Endothelial cell of umbilical vein (primary cell): ENCODE measurements around the gene GSTM4. TPM values are rescaled to one million over a fixed set of nuclear protein-coding genes. Genes with fewer than 3 reads are reported as not detected.

Experiments used
- BruUV-seq: library from RNA; stranded (reverse); fragments of 400-500 nt; replicated peaks from 2 replicates; lab custom pipeline; 2021; lab: Mats Ljungman, UMichigan
- CTCF ChIA-PET: fragments of 300-600, 350-600 bp; sonication (Branson Sonifier 250); formaldehyde crosslinking; loops from one replicate; lab custom pipeline; 2021; ENCODE audit warnings: antibody characterized with exemption, inconsistent platforms; lab: Charles Lee
- POLR2A ChIA-PET: fragments of 300-600, 350-600 bp; sonication (Branson Sonifier 250); formaldehyde crosslinking; loops from one replicate; lab custom pipeline; 2021; ENCODE audit warnings: antibody characterized with exemption, inconsistent platforms; lab: Charles Lee
- DNase-seq: peaks from one replicate; pipeline ENCODE4 v3.0.0-alpha.2; 2011; ENCODE audit warnings: low read depth, low spot score
- FAIRE-seq: peaks from 2 replicates; lab custom pipeline; 2011; peaks lifted over from hg19 to GRCh38; lab: Jason Lieb, UNC
- H2AFZ ChIP-seq: 2 replicates; pipeline ENCODE4 v1.6.0; 2012; ENCODE audit warnings: low read depth, low read length, control low read depth, inconsistent platforms
- H3K27ac ChIP-seq: 2 replicates; pipeline ENCODE4 v1.5.1; 2011; ENCODE audit warnings: low read depth, mild to moderate bottlenecking, control low read depth, low read length, moderate library complexity; ENCODE audit not compliant: insufficient read depth
- H3K27me3 ChIP-seq, 2 experiments: 2 replicates each; pipeline versions ENCODE4 v1.6.0 to v1.6.1; 2011; ENCODE audit warnings: low read length in 2 of 2, mixed read lengths in 1 of 2; ENCODE audit not compliant: control insufficient read depth in 2 of 2, insufficient read depth in 2 of 2
- H3K36me3 ChIP-seq, 2 experiments: 2 replicates in 1 of 2; 3 replicates in 1 of 2; pipeline ENCODE4 v1.5.1; 2011; ENCODE audit warnings: low read length in 2 of 2, mild to moderate bottlenecking in 1 of 2, moderate library complexity in 1 of 2; ENCODE audit not compliant: control insufficient read depth in 2 of 2, insufficient read depth in 2 of 2; ENCODE audit errors: extremely low read depth in 1 of 2
- H3K4me1 ChIP-seq: 3 replicates; pipeline ENCODE4 v1.5.1; 2011; ENCODE audit warnings: mild to moderate bottlenecking, low read length; ENCODE audit not compliant: control insufficient read depth, insufficient read depth; ENCODE audit errors: extremely low read depth
- H3K4me2 ChIP-seq: 2 replicates; pipeline ENCODE4 v1.6.1; 2011; ENCODE audit warnings: low read length, control low read depth, mixed read lengths; ENCODE audit not compliant: insufficient read depth
- H3K4me3 ChIP-seq, 3 experiments: fragments of 200-600 bp in 1 of 3; sonication (generic), shearing (Covaris generic) in 1 of 3; replicated peaks in 1 of 3; 2 replicates each; pipeline ENCODE4 v1.5.1; 2011 to 2016; ENCODE audit warnings: control low read depth in 3 of 3, low read length in 3 of 3, mild to moderate bottlenecking in 2 of 3, inconsistent platforms in 1 of 3, low read depth in 1 of 3, moderate library complexity in 1 of 3; ENCODE audit not compliant: insufficient read depth in 1 of 3
- H3K79me2 ChIP-seq: 2 replicates; pipeline ENCODE4 v1.6.0; 2012; ENCODE audit warnings: low read length, inconsistent platforms; ENCODE audit not compliant: control insufficient read depth, insufficient read depth
- H3K9ac ChIP-seq: replicated peaks from 2 replicates; pipeline ENCODE3; 2011; ENCODE audit warnings: low read length, control low read depth; ENCODE audit not compliant: insufficient read depth; ENCODE audit errors: extremely low read depth
- H3K9me1 ChIP-seq: replicated peaks from 3 replicates; pipeline ENCODE4 v1.6.0; 2011; ENCODE audit warnings: mild to moderate bottlenecking, low read length; ENCODE audit not compliant: control insufficient read depth, insufficient read depth; ENCODE audit errors: extremely low read depth
- H3K9me3 ChIP-seq: replicated peaks from 2 replicates; pipeline ENCODE4 v1.5.1; 2012; ENCODE audit warnings: low read length, inconsistent platforms; ENCODE audit not compliant: control insufficient read depth, insufficient read depth
- H4K20me1 ChIP-seq: replicated peaks from 2 replicates; pipeline ENCODE3; 2011; ENCODE audit warnings: mild to moderate bottlenecking, low read length; ENCODE audit not compliant: control insufficient read depth, insufficient read depth; ENCODE audit errors: extremely low read depth
- EZH2 ChIP-seq: IDR thresholded peaks from 2 replicates; pipeline ENCODE4 v1.6.1; 2012; ENCODE audit warnings: borderline replicate concordance, low read depth, mild to moderate bottlenecking, moderate library complexity, low read length, inconsistent platforms; ENCODE audit not compliant: severe bottlenecking
- FOS ChIP-seq: IDR thresholded peaks from 2 replicates; pipeline ENCODE4 v1.6.1; 2011; ENCODE audit warnings: mild to moderate bottlenecking, low read length, moderate library complexity, borderline replicate concordance; ENCODE audit not compliant: insufficient read depth
- GATA2 ChIP-seq: IDR thresholded peaks from 2 replicates; pipeline ENCODE4 v1.7.0; 2011; ENCODE audit warnings: low read depth, mild to moderate bottlenecking, moderate library complexity, mixed read lengths, low read length; ENCODE audit not compliant: insufficient read length, insufficient read depth
- JUN ChIP-seq: IDR thresholded peaks from 2 replicates; pipeline ENCODE4 v1.6.1; 2011; ENCODE audit warnings: borderline replicate concordance, low read depth; ENCODE audit not compliant: insufficient read length, insufficient read depth
- MAX ChIP-seq: IDR thresholded peaks from 2 replicates; pipeline ENCODE4 v1.6.1; 2011; ENCODE audit not compliant: insufficient read depth, insufficient read length
- MYC ChIP-seq: IDR thresholded peaks from one replicate; pipeline ENCODE4 v1.6.1; 2011; ENCODE audit warnings: mild to moderate bottlenecking, low read depth, low read length
- POLR2A ChIP-seq: IDR thresholded peaks from 2 replicates; pipeline ENCODE4 v1.6.1; 2012; ENCODE audit warnings: low read depth, mild to moderate bottlenecking, control low read depth, low read length
- POLR2AphosphoS5 ChIP-seq: IDR thresholded peaks from 2 replicates; pipeline ENCODE4 v1.6.1; 2012; ENCODE audit warnings: low read depth, mild to moderate bottlenecking, control low read depth, low read length, moderate library complexity; ENCODE audit not compliant: insufficient read depth
- dilution Hi-C: fragments of 300-500 bp; cut with MboI; formaldehyde crosslinking; loops from one replicate; pipeline ENCODE4 v1.15.0; 2019; ENCODE audit warnings: low sequenced_read_pairs; ENCODE audit not compliant: extremely low pct_ligation_motif_present
- intact Hi-C: fragments of 100-400 bp; cut with micrococcal nuclease; formaldehyde crosslinking; loops from one replicate; pipeline ENCODE4 v1.10.0; 2022
- polyA plus RNA-seq, 4 experiments: library from polyadenylated mRNA; depleted of rRNA in 3 of 4; stranded (reverse) in 3 of 4; unstranded in 1 of 4; fragments of >200 nt; gene quantifications; 2 replicates each; pipeline versions ENCODE4 v1.2.1 to v1.2.3, GENCODE V29; 2011 to 2012; ENCODE audit warnings: missing spikeins in 1 of 4
- total RNA-seq: library from RNA; stranded (reverse); gene quantifications from 2 replicates; pipeline ENCODE4 v1.2.3, GENCODE V29; 2021
- TF ChIP-seq, protein P1 (sequence below), 2 donors: IDR thresholded peaks; 1 replicate in 1 of 2; 2 replicates in 1 of 2; pipeline ENCODE4 v1.5.1; 2011; ENCODE audit warnings: low read length in 2 of 2, mild to moderate bottlenecking in 2 of 2, moderate library complexity in 2 of 2, control low read depth in 1 of 2, inconsistent platforms in 1 of 2, low read depth in 1 of 2; ENCODE audit not compliant: insufficient read depth in 1 of 2; ENCODE audit errors: extremely low read depth in 1 of 2

The GSTM4 gene
- total and polyA plus RNA-seq, 2 donors (not counting 3 experiments of a cell fraction or from before 2014, with no cell fraction given): 9.5 to 11.6 TPM

DNA sequence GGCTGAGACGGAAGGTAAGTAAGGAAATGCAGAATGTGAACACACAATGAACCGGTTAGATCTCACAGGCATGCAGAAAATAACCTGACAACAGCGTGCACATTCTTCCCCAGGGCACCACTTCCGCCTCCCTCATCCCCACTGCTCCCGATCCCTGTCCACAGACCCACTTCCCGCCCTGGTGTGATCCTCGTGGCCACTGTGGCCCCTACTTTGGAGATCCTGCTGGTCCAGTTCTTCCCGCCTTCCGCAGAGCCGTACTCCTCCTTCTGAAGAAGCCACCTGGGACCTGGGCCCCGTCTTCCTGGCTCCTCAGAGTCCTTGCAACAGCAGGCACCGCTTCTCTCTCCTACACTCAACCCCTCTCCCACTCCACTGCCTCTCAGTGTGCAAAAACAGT lies 1.4 kb upstream of the GSTM4 start:
- H4K20me1 ChIP-seq: no peaks in the 10 kb centered on the region
- no peak overlapping the region for H3K9ac ChIP-seq
- peaks cover 9% of the 10 kb centered on the region for H3K4me1 ChIP-seq
- intact Hi-C loops (no loop called here), dilution Hi-C loops (no loop called here)
- no peak overlapping the region for H3K4me2 ChIP-seq
- H3K27ac ChIP-seq: no peak overlapping the region
- ChIA-PET CTCF (interaction anchor here (4.3 kb wide), 1 partner anchor 15 kb away, joined by 33 read pairs; no protein-coding TSS in a partner anchor), POLR2A (no interaction called here)
- H3K79me2 ChIP-seq: no peaks in the 10 kb centered on the region
- no peaks in the 10 kb centered on the region for H3K9me1 ChIP-seq
- H3K9me3 ChIP-seq: no peaks in the 10 kb centered on the region
- H3K36me3 ChIP-seq: no peaks in the 10 kb centered on the region
- H3K4me3 ChIP-seq: no peak overlapping the region
- no peak overlapping the region for H2AFZ ChIP-seq
- TF ChIP-seq EZH2 (no peak), JUN (no peak), GATA2 (no peak), POLR2AphosphoS5 (no peak), MYC (no peak), MAX (no peak), FOS (no peak), POLR2A (no peak)
- TF ChIP-seq, protein P1, sequence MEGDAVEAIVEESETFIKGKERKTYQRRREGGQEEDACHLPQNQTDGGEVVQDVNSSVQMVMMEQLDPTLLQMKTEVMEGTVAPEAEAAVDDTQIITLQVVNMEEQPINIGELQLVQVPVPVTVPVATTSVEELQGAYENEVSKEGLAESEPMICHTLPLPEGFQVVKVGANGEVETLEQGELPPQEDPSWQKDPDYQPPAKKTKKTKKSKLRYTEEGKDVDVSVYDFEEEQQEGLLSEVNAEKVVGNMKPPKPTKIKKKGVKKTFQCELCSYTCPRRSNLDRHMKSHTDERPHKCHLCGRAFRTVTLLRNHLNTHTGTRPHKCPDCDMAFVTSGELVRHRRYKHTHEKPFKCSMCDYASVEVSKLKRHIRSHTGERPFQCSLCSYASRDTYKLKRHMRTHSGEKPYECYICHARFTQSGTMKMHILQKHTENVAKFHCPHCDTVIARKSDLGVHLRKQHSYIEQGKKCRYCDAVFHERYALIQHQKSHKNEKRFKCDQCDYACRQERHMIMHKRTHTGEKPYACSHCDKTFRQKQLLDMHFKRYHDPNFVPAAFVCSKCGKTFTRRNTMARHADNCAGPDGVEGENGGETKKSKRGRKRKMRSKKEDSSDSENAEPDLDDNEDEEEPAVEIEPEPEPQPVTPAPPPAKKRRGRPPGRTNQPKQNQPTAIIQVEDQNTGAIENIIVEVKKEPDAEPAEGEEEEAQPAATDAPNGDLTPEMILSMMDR (IDR thresholded peaks at IDR 0.05; ENCODE audit: extremely low read depth in 1 of 2, insufficient read depth in 1 of 2, low read depth in 1 of 2, low read length in 2 of 2): no peak
- H3K27me3 ChIP-seq: peaks cover 16 to 23% of the 10 kb centered on the region in 2 experiments
- FAIRE-seq (no peak), DNase-seq (no peak)
- BruUV-seq: no TSS peak
